Stimulated activated CD4-positive, alpha-beta T cell treated with anti-CD3 and anti-CD28 coated beads, Interleukin-2, amount 100 ng/mL, for 48 hours (primary cell): Measurements from ENCODE around the gene SGMS2.
A peak's percentile ranks its signal among the peaks of the same experiment; 100 is the strongest.

Source experiments
- DNase-seq, 2 donors: peaks; one replicate each; pipeline ENCODE4 v3.0.0-alpha.2; 2020

The SGMS2 gene

GRCh38 chr4:107831140-107831539 is 6.4 kb downstream of the SGMS2 start:
- DNase-seq, result no peak

- DNase-seq, result no peak
These were observed 7.6 kb downstream of the SGMS2 start for GRCh38 chr4:107832275-107832807.

GRCh38 chr4:107834241-107834794 is 9.6 kb downstream of the SGMS2 start:
- DNase-seq, result no peak

- no peak for DNase-seq
These were observed 10.7 kb downstream of the SGMS2 start for GRCh38 chr4:107835406-107835805.

- no peak for DNase-seq
These were observed 12.6 kb downstream of the SGMS2 start for GRCh38 chr4:107837317-107837716.

- no peak for DNase-seq
These were observed 13.3 kb downstream of the SGMS2 start for GRCh38 chr4:107837776-107838618.

GRCh38 chr4:107838861-107839565 is 14.3 kb downstream of the SGMS2 start:
- no peak for DNase-seq

- no peak for DNase-seq
These were observed 18.7 kb downstream of the SGMS2 start for GRCh38 chr4:107843391-107843790.

GRCh38 chr4:107845681-107846080 is 20.9 kb downstream of the SGMS2 start:
- no peak for DNase-seq

- DNase-seq, result no peak
These were observed 25.7 kb downstream of the SGMS2 start for GRCh38 chr4:107850438-107850837.

- DNase-seq, result no peak
These were observed 29.0 kb downstream of the SGMS2 start for GRCh38 chr4:107853444-107854355.

GRCh38 chr4:107854356-107855022 is 29.8 kb downstream of the SGMS2 start:
- DNase-seq, result no peak

GRCh38 chr4:107855723-107856122 is 31.0 kb downstream of the SGMS2 start:
- DNase-seq, result no peak

GRCh38 chr4:107856901-107857300 is 32.2 kb downstream of the SGMS2 start:
- no peak for DNase-seq

- DNase-seq, result no peak
These were observed 33.0 kb downstream of the SGMS2 start for GRCh38 chr4:107857741-107858140.

GRCh38 chr4:107858158-107858742 is 33.5 kb downstream of the SGMS2 start:
- DNase-seq, result no peak

GRCh38 chr4:107862658-107863057 is 37.9 kb downstream of the SGMS2 start:
- DNase-seq, result no peak

- no peak for DNase-seq
These were observed 38.7 kb downstream of the SGMS2 start for GRCh38 chr4:107863416-107863815.

- DNase-seq, result peak in 1 of 2 donors; percentile 5
These were observed 39.2 kb downstream of the SGMS2 start for GRCh38 chr4:107863850-107864371.

- no peak for DNase-seq
These were observed 42.0 kb downstream of the SGMS2 start for GRCh38 chr4:107866726-107867125.

GRCh38 chr4:107870236-107870635 is 45.5 kb downstream of the SGMS2 start:
- DNase-seq, result no peak
